GM21576 (cell line): ENCODE data around the gene IGSF10.
"Not testable (repeated sequence)": the region's sequence is repeated elsewhere in the genome, so short reads cannot be mapped to it uniquely, and the experiment has no call there.

Experiments used
- ATAC-seq: cut with Tn5 transposase; IDR thresholded peaks from one replicate; pipeline ENCODE4 v1.9.1; 2021; ENCODE audit warnings: mild to moderate bottlenecking, moderate library complexity; ENCODE audit not compliant: unreplicated experiment

Gene IGSF10, protein sequence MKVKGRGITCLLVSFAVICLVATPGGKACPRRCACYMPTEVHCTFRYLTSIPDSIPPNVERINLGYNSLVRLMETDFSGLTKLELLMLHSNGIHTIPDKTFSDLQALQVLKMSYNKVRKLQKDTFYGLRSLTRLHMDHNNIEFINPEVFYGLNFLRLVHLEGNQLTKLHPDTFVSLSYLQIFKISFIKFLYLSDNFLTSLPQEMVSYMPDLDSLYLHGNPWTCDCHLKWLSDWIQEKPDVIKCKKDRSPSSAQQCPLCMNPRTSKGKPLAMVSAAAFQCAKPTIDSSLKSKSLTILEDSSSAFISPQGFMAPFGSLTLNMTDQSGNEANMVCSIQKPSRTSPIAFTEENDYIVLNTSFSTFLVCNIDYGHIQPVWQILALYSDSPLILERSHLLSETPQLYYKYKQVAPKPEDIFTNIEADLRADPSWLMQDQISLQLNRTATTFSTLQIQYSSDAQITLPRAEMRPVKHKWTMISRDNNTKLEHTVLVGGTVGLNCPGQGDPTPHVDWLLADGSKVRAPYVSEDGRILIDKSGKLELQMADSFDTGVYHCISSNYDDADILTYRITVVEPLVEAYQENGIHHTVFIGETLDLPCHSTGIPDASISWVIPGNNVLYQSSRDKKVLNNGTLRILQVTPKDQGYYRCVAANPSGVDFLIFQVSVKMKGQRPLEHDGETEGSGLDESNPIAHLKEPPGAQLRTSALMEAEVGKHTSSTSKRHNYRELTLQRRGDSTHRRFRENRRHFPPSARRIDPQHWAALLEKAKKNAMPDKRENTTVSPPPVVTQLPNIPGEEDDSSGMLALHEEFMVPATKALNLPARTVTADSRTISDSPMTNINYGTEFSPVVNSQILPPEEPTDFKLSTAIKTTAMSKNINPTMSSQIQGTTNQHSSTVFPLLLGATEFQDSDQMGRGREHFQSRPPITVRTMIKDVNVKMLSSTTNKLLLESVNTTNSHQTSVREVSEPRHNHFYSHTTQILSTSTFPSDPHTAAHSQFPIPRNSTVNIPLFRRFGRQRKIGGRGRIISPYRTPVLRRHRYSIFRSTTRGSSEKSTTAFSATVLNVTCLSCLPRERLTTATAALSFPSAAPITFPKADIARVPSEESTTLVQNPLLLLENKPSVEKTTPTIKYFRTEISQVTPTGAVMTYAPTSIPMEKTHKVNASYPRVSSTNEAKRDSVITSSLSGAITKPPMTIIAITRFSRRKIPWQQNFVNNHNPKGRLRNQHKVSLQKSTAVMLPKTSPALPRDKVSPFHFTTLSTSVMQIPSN (N-terminal part only)

DNA sequence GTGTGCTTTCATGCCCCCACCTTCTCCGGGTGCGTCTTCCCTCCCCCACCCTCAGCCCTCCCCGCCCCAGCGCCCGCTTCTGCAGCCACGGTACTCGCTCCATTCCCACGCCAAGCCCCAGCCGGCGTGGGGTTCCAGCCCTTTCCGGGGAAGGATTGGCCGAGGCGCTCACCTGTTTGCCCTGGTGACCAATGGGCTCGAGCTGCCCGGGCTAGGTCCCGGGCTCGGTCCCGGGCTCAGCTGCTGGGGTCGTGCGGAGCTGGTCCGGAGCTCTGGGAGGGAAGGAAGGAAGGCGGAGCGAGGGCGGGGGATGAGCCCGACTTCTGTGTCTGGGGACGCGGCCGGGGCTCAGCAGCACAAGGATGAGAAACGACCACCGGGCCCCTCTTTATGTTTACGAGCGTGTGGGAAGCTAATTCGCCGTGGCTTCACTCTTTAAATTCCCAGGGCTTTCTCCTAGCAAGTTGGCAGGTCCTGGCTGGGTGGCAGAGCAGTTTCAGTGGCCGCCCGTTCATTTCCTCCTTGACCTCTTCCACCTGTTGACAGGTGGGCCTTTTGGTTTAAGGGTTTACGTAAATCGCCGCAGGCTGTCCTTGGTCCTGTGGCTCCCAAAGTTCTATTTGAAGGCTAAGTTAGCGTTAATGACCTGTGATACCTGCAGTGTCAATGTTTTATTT lies at the start of gene IGSF10:
Gene IGSF10 (minus strand): TSS at position 288 of the 677 bp plus-strand sequence. CDS start 2,352 bp downstream, outside the sequence.
- ATAC-seq, result no peak

DNA sequence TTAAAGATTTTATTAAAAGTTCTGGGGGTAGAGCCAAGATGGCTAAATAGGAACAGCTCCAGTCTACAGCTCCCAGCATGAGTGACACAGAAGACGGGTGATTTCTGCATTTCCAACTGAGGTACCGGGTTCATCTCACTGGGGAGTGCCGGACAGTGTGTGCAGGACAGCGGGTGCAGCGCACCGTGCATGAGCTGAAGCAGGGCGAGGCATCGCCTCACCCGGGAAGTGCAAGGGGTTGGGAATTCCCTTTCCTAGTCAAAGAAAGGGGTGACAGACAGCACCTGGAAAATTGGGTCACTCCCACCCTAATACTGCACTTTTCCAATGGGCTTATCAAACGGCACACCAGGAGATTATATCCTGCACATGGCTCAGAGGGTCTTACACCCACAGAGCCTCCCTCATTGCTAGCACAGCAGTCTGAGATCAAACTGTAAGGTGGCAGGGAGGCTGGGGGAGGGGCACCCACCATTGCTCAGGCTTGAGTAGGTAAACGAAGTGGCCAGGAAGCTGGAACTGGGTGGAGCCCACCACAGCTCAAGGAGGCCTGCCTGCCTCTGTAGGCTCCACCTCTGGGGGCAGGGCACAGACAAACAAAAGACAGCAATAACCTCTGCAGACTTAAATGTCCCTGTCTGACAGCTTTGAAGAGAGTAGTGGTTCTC lies 48.7 kb upstream of the IGSF10 start:
- ATAC-seq, result not testable (repeated sequence)

- no peak for ATAC-seq
These were observed 43.7 kb upstream of the IGSF10 start for GRCh38 chr3:151504606-151505005.

DNA sequence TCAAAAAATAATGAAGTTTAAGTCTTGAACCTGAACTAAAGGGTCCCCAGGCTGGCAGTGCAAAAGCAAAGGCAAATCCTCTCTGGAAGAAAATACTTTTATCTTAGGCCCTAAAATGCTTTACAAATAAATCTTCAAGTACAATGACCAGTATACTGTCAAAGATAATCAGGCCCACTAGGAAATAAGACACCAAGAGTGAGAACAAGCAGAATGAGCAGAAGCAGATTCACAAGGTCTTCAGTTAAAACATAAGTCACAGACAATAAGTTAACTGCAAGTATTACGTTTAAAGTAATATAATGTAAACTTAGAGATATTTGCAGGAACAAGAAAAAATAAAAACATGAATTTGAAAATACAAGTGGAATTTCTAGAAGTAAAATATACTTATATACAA lies 42.2 kb upstream of the IGSF10 start:
- no peak for ATAC-seq

DNA sequence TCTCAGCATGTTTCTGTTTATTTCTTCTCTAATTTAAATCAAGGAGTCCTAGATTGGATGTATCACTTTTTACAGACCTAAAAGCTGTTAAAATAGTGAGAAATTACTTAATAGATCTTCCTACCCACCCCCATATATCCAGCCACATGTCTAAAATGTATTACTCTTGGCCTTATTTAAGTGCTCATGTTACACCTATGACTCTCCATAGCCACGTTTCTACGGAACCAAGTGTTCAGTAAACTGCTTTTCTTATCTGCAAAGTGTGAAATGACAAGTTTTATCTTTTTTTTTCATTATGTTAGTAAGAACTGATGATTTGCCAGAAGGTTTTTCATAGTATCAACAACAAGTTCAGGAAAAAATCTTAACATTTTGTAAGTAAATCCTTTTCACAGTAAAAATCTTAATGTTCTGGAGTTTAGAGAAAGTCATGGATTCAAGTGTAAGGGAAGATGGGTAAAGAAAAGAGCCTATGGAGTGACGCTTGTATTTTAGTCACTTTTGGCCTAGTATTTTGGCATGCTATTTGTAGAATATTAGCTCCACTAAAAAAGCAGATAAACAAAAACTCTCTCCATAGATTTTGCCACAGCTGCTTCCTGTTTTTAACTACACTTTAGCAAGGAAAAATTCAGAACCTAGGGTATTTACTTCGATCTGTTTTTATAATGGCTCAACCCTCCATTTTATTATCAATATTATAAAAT lies 41.2 kb upstream of the IGSF10 start:
- no peak for ATAC-seq

DNA sequence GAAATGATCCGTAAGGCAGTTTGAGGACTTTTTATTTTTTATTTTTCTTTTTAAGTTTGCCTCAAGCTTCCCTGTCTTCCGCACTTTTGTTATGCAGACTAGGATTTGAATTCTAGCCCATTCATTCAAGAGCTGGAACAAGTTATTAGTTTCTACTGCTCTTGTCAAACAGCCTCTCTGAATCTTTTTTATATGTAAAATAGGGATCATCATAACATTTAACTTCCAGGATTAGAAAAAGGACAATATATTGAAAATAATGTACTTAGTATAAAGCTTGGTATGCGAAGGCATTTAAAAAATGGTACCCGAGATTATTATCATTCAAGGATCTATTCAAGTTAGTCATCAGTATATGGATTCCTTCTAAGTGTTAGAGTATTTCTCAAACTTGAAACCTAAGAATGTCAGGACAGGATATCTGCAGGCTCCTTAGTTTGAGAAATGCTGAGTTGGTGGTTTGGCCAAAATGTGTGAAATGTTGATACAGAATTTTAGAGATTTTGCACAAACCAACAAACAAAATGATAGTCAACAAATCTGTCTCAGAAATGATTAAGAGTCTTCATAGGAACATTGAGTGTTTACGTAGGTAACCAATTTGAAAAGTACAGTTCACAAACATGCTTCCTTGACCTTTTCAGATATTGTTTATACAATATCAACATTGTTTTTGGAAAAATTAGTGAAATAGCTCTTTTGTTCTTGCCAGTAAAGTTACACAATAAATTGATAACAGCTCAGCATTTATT lies 40.5 kb upstream of the IGSF10 start:
- ATAC-seq, result no peak

- no peak for ATAC-seq
These were observed 38.3 kb upstream of the IGSF10 start for GRCh38 chr3:151499168-151499567.

DNA sequence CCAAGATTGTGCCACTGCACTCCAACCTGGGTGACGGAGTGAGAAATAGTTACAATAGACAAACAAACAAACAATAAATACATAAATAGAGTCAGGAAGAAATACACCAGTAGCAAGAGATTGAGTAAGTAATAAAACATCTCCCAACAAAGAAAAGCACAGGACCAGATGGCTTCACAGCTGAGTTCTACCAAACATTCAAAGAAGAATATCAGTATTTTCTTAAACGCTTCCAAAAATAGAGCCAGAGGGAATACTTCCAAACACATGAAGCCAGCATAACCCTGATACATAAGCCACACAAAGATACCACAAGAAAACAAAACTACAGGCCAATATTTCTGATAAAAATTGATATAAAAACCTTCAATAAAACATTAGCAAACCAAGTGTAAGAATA lies 30.7 kb upstream of the IGSF10 start:
- ATAC-seq, result no peak

DNA sequence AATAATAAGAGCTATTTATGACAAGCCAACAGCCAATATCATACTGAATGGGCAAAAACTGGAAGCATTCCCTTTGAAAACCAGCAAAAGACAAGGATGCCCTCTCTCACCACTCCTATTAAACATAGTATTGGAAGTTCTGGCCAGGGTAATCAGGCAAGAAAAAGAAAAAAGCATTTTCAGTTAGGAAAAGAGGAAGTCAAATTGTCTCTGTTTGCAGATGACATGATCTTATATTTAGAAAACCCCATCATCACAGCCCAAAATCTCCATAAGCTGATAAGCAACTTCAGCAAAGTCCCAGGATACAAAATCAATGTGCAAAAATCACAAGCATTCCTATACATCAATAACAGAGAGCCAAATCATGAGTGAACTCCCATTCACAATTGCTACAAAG lies 27.0 kb upstream of the IGSF10 start:
- ATAC-seq, result not testable (repeated sequence)

DNA sequence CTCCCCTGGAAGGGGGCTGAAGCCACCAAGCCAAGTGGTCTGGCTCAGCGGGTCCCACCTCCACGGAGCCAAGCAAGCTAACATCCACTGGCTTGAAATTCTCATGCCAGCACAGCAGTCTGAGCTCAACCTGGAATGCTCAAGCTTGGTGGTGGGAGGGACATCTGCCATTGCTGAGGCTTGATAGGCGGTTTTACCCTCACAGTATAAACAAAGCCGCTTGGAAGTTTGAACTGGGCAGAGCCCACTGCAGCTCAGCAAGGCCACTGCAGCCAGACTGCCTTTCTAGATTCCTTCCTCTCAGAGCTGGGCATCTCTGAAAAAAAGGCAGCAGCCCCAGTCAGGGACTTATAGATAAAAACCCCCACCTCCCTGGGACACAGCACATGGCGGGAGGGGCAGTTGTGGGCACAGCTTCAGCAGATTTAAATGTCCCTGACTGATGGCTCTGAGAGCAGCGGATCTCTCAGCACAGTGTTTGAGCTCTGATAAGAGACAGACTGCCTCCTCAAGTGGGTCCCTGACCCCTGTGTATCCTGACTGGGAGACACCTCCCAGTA lies 23.2 kb upstream of the IGSF10 start:
- ATAC-seq, result no peak

- no peak for ATAC-seq
These were observed 22.6 kb upstream of the IGSF10 start for GRCh38 chr3:151483488-151483887.

DNA sequence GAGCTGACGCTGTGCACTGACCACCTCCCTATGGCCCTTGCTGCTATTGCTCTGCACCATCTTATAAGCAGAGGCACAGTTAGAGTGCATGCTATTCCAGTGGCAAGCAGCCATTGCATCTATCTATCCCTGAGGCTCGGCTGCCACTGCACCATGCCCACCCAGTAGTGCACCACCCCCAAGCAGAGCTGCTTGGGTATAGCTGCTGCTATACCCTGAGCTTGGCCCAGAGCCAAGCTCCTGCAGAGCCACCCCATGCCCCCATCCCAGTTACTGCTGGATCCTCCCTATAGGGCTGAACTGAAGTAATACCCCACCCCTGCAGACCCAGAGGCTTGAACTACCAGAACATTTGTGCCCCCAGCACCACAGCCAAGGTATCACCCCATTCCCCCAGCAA lies 19.6 kb upstream of the IGSF10 start:
- no peak for ATAC-seq

- no peak for ATAC-seq
These were observed 18.6 kb upstream of the IGSF10 start for GRCh38 chr3:151479452-151479851.

DNA sequence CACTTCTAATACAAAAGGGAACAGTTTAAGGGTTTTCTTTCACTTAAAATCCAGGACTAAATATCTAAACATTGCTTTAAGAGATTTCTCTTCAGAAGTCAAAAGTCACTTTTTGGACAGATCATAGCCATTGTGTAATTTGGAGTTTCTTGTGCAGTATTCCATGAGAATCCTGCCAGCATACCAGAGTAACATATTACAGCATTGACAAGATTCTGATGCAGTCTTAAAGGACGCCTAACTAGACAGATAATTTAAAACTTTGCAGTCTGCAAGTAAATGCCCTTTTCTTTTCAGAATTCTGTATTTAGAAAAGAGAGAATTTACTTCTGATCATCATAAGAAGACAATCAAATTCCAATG lies 17.5 kb upstream of the IGSF10 start:
- ATAC-seq, result no peak

DNA sequence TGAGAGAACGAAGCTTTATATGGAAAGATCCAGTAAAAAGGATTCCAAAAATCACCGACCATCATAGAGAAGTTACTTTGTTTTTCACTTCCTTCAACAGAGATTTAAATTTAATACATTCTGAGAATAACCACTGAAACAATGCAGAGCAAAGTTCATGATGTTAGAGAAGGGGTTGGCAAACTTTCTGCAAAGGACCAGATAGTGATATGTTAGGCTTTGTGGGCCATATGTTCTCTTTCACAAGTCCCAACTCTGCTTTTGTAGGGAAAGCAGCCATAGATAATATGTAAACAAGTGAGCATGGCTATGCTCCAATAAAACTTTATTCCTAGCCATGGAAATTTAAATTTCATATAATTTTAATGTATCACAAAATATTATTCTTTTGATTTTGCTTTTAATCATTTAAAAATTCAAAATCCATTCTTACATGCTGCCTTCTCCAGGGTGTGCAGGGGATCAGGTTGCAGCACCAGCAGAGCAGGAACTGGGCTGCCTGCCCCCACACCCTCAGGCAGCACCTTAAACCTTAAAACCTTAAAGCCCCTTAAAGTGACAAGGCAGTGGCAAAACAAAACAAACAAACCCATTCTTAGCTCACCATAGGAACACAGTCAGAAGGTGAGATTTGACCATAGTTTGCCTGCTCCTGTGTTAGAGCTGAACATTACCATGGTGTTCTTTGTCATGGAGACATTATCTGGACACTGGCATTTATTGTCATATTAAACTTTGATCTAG lies 16.9 kb upstream of the IGSF10 start:
- ATAC-seq, result no peak

- no peak for ATAC-seq
These were observed 15.6 kb upstream of the IGSF10 start for GRCh38 chr3:151476344-151477018.

DNA sequence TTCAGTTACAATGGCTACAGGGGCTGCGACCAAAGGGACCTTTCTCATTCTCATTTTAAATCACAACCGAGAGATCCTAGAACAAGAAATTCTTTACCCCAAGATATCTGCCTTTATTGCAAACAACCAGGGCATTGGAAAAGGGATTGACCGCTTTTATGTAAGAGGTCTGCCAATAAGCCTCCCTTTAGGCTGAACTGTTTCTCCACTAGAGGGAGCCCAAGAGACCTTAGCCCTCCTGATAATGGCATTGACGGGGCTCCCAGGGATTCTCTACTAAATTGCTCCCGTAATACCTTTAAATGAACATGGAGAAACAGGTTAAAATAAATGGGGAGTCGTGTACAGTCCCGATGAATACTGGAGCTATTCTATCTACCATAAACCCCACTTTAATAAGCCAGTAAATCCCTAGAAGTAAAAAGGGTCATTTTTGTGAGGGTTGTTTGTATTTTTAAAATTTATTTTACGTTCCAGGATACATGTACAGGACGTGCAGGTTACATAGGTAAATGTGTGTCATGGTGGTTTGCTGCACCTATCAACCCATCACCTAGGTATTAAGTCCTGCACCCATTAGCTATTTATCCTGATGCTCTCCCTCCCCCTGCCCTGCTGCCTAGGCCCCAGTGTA lies 7.5 kb upstream of the IGSF10 start:
- ATAC-seq, result peak; percentile 85
